HG03066 (cell line): ENCODE measurements around the gene ABCC12.
A peak's percentile ranks its signal among the peaks of the same experiment; 100 is the strongest.

Experiments
- ATAC-seq: cut with Tn5 transposase; IDR thresholded peaks from one replicate; pipeline ENCODE4 v1.9.1; 2021; ENCODE audit warnings: low read depth; ENCODE audit not compliant: unreplicated experiment

ABCC12 gene

GRCh38 chr16:48133455-48134211 lies 22.2 kb downstream of the ABCC12 start:
- ATAC-seq, result no peak

GRCh38 chr16:48132696-48133095 lies 23.1 kb downstream of the ABCC12 start:
- no peak for ATAC-seq

GRCh38 chr16:48131201-48131935 lies 24.4 kb downstream of the ABCC12 start:
- ATAC-seq, result no peak

GRCh38 chr16:48129926-48130325 lies 25.9 kb downstream of the ABCC12 start:
- ATAC-seq, result no peak

GRCh38 chr16:48128769-48129168 lies 27.0 kb downstream of the ABCC12 start:
- ATAC-seq, result no peak

GRCh38 chr16:48126801-48127644 lies 28.8 kb downstream of the ABCC12 start:
- no peak for ATAC-seq

- no peak for ATAC-seq
Measured at GRCh38 chr16:48125888-48126287, 29.9 kb downstream of the ABCC12 start.

- no peak for ATAC-seq
Measured at GRCh38 chr16:48124266-48124665, 31.5 kb downstream of the ABCC12 start.

- ATAC-seq, result peak; percentile 69
Measured at GRCh38 chr16:48123104-48123788, 32.5 kb downstream of the ABCC12 start.

- ATAC-seq, result no peak
Measured at GRCh38 chr16:48121276-48121675, 34.5 kb downstream of the ABCC12 start.

GRCh38 chr16:48118841-48119240 lies 37.0 kb downstream of the ABCC12 start:
- ATAC-seq, result no peak

- ATAC-seq, result no peak
Measured at GRCh38 chr16:48117217-48118105, 38.3 kb downstream of the ABCC12 start.

- no peak for ATAC-seq
Measured at GRCh38 chr16:48115299-48115698, 40.5 kb downstream of the ABCC12 start.

- ATAC-seq, result no peak
Measured at GRCh38 chr16:48114410-48114809, 41.4 kb downstream of the ABCC12 start.

GRCh38 chr16:48113471-48113870 lies 42.3 kb downstream of the ABCC12 start:
- no peak for ATAC-seq

- no peak for ATAC-seq
Measured at GRCh38 chr16:48113001-48113400, 42.8 kb downstream of the ABCC12 start.

GRCh38 chr16:48112600-48112999 lies 43.2 kb downstream of the ABCC12 start:
- ATAC-seq, result no peak

GRCh38 chr16:48110982-48111381 lies 44.8 kb downstream of the ABCC12 start:
- ATAC-seq, result no peak

GRCh38 chr16:48110000-48110399 lies 45.8 kb downstream of the ABCC12 start:
- ATAC-seq, result no peak

- no peak for ATAC-seq
Measured at GRCh38 chr16:48109475-48109874, 46.3 kb downstream of the ABCC12 start.
